GM12801 (cell line): Measurements from ENCODE around the gene ANO7.

Source experiments
- TF ChIP-seq, protein P1 (sequence below): IDR thresholded peaks from one replicate; pipeline ENCODE4 v1.5.1; 2011; ENCODE audit warnings: control low read depth; ENCODE audit not compliant: insufficient read length; ENCODE audit errors: extremely low read depth

ANO7 gene

DNA sequence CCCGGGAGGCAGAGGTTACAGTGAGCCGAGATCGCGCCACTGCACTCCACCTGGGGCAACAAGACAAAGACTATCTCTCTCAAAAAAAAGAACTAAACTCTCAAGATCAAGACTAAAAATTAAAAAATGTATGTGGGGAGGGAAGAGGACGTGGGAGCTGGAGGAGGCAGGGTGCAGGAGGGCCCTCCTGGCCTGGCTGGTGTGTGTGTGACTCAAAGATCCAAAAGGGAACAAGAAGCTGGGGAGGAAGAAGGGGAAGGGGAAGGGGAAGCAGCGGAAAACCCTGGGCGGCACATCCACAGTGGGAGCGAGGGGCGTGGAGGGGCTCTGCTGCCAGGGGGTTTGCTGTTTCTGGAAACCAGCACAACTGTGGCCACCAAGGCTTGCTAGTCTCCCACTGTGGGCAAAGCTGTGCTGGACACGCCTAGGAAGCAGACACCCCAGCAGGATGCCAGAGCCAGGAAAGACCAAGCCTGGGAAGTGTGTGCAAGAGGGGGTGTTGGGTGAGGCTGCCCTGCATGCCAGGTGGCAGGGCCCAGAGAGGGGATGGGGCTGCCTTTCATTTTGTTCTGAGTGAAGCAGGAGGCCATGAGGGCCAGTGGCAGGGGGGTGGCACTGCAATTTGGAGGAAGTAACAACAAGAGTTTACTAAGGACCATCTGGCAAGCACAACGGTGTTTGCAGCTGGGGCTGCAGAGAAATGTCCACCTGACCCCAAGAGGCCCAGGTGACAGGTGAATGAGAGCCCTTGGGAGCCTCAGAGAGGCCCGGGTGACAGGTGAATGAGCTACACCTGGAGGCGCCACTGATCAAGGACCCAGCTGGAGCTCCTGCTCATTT is 44.5 kb downstream of the ANO7 start:
- TF ChIP-seq, protein P1, sequence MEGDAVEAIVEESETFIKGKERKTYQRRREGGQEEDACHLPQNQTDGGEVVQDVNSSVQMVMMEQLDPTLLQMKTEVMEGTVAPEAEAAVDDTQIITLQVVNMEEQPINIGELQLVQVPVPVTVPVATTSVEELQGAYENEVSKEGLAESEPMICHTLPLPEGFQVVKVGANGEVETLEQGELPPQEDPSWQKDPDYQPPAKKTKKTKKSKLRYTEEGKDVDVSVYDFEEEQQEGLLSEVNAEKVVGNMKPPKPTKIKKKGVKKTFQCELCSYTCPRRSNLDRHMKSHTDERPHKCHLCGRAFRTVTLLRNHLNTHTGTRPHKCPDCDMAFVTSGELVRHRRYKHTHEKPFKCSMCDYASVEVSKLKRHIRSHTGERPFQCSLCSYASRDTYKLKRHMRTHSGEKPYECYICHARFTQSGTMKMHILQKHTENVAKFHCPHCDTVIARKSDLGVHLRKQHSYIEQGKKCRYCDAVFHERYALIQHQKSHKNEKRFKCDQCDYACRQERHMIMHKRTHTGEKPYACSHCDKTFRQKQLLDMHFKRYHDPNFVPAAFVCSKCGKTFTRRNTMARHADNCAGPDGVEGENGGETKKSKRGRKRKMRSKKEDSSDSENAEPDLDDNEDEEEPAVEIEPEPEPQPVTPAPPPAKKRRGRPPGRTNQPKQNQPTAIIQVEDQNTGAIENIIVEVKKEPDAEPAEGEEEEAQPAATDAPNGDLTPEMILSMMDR: no peak

DNA sequence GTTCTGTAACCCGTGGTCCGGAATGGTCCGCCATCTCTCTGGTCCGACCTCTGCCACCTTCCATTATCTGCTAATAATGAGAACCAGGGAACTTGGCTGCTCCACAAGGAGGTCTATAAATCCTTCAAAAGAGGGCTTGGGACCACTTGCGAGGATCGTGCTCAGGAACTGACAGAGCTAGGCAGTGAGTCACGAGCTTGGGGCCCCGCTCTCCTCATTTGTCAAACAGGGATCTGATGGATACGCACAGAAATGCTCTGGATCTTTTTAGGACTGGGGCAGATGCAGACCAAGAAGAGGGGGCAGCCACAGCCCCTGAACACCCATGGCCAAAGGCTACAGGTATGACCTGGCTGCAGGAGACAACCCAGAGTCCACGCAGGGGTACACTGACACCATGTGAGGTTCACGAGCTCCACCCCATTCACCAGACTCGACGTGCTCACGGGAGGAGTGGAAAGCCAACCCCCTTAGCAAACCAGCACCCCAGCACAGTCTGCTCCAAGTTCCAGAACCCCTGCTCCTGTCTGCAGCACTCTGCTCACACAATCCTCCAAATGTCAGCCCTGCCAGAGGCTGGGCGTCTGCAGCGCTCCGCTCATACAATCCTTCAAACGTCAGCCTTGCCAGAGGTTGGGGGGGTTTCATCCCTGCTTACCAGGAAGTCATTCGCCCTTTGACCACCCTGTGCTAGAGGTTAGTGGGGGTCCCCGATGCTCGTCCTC is 45.8 kb downstream of the ANO7 start:
- TF ChIP-seq, protein P1: no peak

DNA sequence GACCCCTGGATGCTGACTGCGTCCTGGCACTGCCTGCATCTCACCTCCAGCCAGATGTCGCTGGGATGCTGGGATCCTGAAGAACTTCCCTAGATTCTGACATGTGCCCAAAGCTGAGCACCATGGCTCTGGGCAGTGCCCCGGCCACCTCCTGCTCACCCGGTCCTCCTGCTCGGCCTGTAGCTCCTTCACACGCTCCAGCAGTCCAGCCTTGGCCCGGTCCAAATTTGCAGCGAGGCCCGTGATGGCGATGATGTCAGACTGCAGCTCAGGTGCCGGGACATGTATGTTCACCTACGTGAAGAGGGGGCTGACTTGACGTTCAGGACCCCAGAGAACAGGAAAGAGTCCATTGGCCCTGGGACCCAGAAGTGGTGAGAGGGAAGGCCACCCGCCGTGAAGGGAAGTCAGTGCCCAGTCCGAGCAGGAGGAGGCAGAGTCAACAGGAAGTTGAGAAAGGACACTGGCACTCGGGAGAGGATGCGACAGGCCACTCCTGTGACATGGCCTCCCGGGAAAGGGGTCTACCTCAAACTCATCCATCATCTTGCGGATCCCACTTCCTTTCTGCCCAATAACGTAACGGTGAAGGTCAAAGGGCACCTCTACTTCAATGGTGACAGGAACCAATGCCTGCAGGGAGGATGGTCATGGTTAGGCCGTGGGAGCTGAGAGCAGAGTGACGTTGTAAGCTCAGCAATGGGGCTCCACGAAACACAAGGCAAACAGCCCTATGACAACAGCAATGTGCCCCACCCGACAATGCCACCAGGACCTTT is 46.7 kb downstream of the ANO7 start:
- TF ChIP-seq, protein P1: no peak

DNA sequence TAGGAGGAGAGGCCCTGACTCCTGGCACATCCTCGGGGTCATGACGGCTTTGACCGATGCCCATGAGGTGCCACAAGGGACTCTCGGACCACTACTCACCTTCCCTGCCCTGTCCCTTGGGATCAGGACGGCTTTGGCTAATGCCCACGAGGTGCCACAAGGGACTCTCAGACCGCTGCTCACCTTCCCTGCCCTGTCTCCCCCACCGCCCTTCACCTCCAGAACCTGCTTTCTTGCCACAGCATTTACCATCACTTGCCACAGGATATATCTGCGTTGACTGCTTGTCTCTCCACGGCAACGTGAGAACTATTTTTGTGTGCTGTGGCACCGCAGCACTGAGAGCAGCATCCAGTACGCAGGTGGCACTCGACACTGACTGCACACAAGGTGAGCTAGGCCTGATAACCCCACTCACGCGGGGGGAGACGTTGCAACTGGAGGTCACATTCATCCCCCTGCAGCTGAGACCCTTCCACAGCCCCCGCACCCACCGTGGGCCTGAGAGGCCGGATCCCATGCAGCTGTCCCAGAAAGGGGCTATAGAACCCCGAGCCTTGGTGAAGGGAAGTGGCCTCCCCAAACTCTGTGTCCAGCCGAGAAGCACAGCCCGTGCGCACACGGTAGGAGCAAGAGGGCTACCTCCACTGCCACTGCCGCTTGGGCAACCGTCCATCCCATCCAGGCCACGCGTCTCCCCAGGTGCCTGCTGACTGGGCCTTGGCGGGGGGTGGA is 47.5 kb downstream of the ANO7 start:
- TF ChIP-seq, protein P1: no peak

DNA sequence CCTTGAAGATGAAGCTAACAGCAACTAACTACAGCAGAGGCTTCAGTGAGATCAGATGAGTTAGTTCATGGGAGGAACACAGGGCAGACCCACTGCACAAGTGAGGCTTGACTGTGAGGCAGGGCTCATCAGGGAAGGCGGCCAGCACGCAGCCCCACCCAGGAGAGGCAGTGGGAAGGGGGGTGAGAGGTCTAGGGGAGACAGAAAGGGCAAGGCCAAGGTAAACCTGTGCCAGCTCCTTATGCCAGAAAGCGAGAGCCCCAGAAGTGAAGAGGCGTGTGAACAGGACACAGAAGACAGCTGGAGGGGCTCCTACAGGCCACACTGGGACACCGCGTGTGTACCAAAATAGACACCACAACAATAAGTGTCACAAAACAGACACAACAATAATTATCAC is 48.6 kb downstream of the ANO7 start:
- TF ChIP-seq, protein P1: no peak

DNA sequence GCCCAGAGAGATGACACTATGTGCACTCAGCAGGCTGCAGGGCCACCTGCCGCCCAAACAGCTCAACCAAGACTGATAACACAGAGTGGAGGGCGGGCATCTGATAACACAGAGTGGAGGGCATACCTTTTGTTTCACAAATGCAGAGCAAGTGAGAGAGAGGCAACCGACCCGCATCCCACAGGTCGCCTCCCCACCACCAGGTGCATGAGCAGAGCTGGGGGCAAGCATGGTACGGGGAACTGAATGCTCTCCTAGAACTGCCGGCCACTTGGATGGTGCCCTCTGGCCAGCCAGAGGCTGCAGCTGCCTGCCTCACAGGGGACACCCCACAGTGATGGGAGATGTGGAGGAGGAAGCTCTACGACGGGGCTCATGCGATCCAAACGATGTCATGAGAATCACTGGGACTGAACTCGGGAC is 49.5 kb downstream of the ANO7 start:
- TF ChIP-seq, protein P1: no peak

DNA sequence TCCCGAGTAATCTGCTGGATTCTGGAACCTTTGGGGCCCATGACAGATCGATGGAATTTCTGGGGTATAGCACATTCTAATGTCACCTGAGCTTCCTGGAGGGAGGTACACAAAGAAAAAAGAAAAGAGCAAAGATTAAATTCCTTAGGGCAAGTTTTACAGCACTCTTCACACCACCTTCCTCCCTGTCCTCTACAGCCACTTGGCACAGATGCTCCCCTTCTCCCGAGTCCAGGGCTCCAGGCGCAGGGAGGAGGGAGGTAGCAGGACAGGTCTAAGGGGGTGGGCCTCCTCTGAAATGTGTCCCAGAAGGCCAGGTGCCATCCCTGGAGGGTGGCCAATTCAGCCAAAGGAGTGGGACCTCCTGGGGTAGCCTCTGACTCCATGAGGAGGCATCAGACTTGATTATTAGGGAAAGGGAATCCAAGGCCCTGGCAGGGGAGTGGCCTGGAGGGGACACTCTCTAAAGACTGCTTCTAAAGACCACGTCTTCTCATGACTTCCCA is 50.3 kb downstream of the ANO7 start:
- TF ChIP-seq, protein P1: no peak
